Lung microvascular endothelial cell (primary cell): Measurements from ENCODE around the gene IDI1. TPM values are rescaled to one million over a fixed set of nuclear protein-coding genes. Genes with fewer than 3 reads are reported as not detected.
"Not testable (repeated sequence)": the region's sequence is repeated elsewhere in the genome, so short reads cannot be mapped to it uniquely, and the experiment has no call there.

ENCODE experiments used
- DNase-seq, 2 donors: peaks; one replicate each; pipeline versions ENCODE4 v3.0.0 to v3.0.0-alpha.2; 2010; ENCODE audit warnings: low read depth in 2 of 2
- total RNA-seq: library from RNA; depleted of rRNA; stranded (reverse); fragments of >200 nt; gene quantifications from 2 replicates; pipeline ENCODE4 v1.2.1, GENCODE V29; 2014

IDI1 gene
- total RNA-seq, 1 donor from 2014 or later: 56.2 TPM

DNA sequence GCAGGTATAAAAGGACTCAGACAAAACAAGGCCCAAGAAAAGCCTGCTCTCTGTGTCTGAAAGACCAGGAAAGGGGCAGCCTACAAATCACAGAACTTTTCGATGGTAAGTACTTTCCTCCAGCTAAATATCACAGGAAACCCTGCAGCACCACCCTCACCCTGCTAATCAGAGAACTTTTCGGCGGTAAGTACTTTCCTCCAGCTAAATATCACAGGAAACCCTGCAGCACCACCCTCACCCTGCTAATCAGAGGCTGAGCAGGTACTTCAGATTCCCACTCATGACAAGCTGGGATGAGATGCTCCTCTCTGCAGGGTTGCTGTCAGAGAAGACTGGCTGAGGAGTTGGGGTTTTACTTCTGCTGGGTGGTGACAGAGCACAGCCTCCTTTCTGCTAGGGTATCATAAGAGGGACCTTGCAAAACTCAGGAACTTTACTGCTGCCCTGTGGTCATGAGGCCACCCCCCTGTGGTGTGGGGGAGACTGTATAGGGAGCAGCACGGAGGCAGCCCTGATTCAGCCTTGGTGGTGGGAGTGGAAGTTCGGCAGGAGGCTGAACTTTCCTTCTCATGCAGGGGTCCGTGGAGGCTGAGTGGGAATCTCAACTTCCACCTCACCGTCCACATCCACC, 14.4 kb upstream of the IDI1 start:
- DNase-seq: no peak

GRCh38 chr10:1061930-1062774, 13.2 kb upstream of the IDI1 start:
- DNase-seq: peak; percentile 71 to 78

GRCh38 chr10:1059902-1060301, 11.0 kb upstream of the IDI1 start:
- no peak for DNase-seq

DNA sequence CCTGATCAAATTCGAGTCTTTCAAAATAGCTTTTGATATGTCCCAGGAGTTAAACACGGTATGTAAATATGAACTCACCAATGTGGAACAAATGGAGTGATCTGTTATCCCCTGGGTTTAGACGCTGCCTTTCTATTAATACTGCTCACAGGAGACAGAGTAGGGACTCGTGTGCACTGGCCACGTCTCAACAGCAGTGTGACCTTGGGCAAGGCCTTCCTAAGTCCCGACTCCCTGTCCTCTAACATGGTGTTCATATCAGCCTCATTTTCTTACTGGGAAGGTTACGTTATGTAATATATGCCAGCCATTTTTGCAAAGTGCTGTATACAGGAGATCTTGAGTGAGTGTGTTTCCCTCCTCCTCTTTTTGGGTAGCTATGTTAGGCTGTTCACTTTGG, 9.1 kb upstream of the IDI1 start:
- DNase-seq: no peak

GRCh38 chr10:1057106-1057657, 8.3 kb upstream of the IDI1 start:
- peak; percentile 25 to 53 for DNase-seq

DNA sequence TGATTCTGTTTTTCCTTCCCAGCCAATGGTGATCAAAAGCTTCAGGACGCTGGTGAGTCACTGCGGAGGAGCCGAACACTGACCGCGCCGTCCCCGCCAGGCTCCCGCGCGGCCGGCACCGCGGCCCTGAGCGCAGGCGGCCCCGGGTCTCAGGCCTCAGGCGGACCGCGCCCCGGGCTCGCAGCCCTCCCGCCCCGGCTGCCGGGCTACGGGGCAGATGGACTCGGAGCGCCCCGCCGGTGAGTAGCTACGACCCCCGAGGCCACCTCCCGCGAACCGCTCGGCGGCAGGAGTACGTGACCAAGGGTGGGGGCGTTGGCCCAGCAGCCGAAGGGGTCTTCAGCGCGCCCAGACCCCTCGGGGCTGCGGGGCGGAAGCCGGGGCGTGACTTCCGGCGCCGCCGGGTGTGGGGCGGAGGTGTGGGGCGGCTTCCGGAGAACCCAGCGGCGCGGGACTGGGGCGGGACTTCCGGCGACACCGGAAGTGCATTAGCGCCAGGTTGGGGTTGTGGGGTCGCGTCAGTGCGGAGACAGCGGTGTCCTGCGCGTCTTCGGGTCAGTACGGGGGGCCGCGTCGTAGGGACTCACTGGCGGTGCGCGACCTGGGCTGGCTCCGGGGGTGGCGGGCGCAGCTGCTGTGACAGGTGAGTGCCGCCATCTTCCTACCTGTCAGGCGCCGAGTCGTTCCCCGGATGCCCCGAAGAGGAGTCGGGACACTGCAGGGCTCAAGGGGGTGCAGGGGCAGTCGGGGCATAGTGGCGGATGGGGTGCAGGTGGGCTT, 7.6 kb upstream of the IDI1 start, which contains the start of gene WDR37:
Gene WDR37 (plus strand): TSS at position 60 of the 780 bp plus-strand sequence. CDS start 15,771 bp downstream, outside the sequence.
- peak; percentile 82 to 90 for DNase-seq

GRCh38 chr10:1054684-1055083, 5.8 kb upstream of the IDI1 start:
- DNase-seq: no peak

GRCh38 chr10:1050554-1050953, 1.6 kb upstream of the IDI1 start:
- no peak for DNase-seq

- peak in 1 of 2 donors; percentile 53 for DNase-seq
These were observed 1.2 kb upstream of the IDI1 start for GRCh38 chr10:1050145-1050544.

- DNase-seq: peak in 1 of 2 donors; percentile 46
These were observed 573 bp upstream of the IDI1 start for GRCh38 chr10:1049425-1049958.

GRCh38 chr10:1048349-1048731, 579 bp downstream of the IDI1 start:
- peak in 1 of 2 donors; percentile 67 for DNase-seq

DNA sequence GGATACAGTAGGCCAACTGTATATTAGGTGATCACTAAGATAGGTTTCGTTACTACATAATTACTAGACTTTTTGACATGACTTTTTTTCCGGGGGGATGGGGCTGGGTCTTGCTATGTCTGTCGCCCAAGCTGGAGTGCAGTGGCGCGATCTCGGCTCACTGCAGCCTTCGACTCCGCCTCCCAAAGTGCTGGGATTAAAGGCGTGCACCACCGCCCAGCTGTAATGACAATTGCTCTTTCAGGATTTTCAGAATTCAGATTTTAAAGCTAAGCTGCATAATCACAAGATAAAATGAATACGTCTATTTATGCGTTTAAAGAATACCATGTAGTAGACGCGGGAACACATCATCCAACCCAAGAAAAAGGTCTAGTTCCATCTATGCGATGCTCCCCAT, 982 bp downstream of the IDI1 start:
- DNase-seq: peak; percentile 19

- no peak for DNase-seq
These were observed 3.5 kb downstream of the IDI1 start for GRCh38 chr10:1045415-1045814.

DNA sequence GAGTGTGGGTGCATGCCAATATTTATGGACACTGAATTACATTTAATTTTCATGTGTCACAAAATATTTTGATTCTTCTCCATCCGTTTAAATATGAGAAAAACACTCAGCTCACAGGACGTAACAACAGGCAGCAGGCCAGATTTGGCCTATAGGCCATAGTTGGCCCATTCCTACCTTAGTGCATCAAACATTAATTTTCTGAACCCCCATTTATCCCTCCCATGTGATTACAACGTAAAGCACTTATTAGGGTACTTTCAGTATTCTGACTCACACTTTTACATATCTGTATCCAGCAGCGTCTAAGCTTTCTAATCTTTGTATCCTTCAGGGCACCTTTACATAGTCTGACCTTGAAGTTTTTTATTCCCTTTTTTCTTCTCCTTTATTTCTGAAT, 4.0 kb downstream of the IDI1 start:
- no peak for DNase-seq

- DNase-seq: no peak
These were observed 4.8 kb downstream of the IDI1 start for GRCh38 chr10:1044146-1044545.

GRCh38 chr10:1043532-1043995, 5.4 kb downstream of the IDI1 start:
- DNase-seq: peak; percentile 50 to 51

GRCh38 chr10:1041514-1041913, 7.4 kb downstream of the IDI1 start:
- no peak for DNase-seq

GRCh38 chr10:1040133-1040532, 8.8 kb downstream of the IDI1 start:
- DNase-seq: no peak

DNA sequence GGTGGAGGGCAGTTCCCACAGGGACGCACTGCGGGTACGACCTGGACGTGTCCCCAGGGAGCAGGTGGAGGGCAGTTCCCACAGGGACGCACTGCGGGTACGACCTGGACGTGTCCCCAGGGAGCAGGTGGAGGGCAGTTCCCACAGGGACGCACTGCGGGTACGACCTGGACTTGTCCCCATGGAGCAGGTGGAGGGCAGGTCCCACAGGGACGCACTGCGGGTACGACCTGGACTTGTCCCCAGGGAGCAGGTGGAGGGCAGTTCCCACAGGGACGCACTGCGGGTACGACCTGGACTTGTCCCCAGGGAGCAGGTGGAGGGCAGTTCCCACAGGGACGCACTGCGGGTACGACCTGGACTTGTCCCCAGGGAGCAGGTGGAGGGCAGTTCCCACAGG, 10.2 kb downstream of the IDI1 start:
- DNase-seq: not testable (repeated sequence)

DNA sequence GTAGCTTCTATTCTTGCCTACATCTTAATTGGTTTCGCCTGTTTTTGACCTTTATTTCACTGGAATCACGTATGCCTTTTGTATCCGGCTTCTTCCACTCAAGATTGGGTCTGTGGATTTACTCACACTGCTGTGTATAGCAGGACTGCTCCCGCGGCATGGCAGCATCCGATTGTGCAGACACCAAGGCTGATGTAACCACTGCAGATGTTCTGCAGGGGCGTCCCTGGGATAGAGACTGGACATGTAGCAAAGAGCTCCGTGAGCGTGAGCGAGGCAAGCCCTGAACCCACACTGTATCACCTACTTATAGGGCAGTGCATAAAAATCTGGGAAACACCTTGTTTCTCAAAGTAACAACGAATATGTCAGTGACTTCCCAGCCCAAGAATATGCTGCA, 11.8 kb downstream of the IDI1 start:
- DNase-seq: no peak

DNA sequence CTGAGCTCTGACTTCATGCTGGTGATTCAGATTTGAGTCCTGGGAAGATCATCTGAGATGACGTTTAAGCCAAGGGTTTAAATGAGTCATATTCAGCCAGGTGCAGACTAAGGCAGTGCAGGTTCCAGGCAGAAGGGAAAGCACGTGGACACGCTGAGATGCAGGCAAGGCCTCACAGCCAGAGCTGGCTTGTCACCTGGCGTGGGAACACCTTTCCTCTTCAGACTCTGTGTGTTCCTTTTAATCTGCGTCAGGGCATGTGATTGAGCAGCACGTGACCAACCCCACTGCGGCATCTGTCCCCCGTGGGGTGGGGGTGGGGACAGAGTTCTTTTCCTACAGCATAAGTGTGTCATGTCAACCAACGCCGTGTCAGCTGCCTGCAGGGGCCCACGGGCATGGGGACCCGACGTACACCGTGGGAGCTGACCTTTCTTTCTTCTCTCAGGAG, 12.6 kb downstream of the IDI1 start:
- DNase-seq: peak in 1 of 2 donors; percentile 43
